Psoas muscle (tissue), 8 donors: Measurements from ENCODE around the gene MAST4. TPM values are rescaled to one million over a fixed set of nuclear protein-coding genes. Genes with fewer than 3 reads are reported as not detected.

Experiments
- ATAC-seq, 4 donors: fragments of 200-7000 bp; cut with Tn5 transposase; one replicate each; pipeline ENCODE4 v1.9.1; 2020; ENCODE audit warnings: moderate library complexity in 3 of 4, mild to moderate bottlenecking in 2 of 4
- DNase-seq, 2 donors: peaks; one replicate each; pipeline ENCODE4 v3.0.0-alpha.2; 2020
- H3K27ac ChIP-seq: fragments of 200-600 bp; one replicate; pipeline ENCODE4 v1.8.0; 2022
- H3K27me3 ChIP-seq, 3 donors: fragments of 200-600 bp in 1 of 3; one replicate each; pipeline versions ENCODE4 v1.6.1 to v1.8.0; 2013 to 2022; ENCODE audit warnings: low read length in 2 of 3, mild to moderate bottlenecking in 2 of 3, moderate library complexity in 1 of 3; ENCODE audit not compliant: insufficient read depth in 3 of 3
- H3K36me3 ChIP-seq, 2 donors: fragments of 200-600 bp in 1 of 2; one replicate each; pipeline versions ENCODE4 v1.6.1 to v1.8.0; 2013 to 2022; ENCODE audit warnings: low read depth in 1 of 2, mild to moderate bottlenecking in 1 of 2, moderate library complexity in 1 of 2; ENCODE audit not compliant: insufficient read depth in 1 of 2
- H3K4me1 ChIP-seq: fragments of 200-600 bp; one replicate; pipeline ENCODE4 v1.8.0; 2022
- H3K4me3 ChIP-seq: fragments of 200-600 bp; one replicate; pipeline ENCODE4 v1.8.0; 2022; ENCODE audit warnings: mild to moderate bottlenecking
- H3K9me3 ChIP-seq: fragments of 200-600 bp; one replicate; pipeline ENCODE4 v1.8.0; 2022
- WGBS, 3 donors: extraction: QIAGEN DNeasy Blood & Tissue Kit; methylation state at CpG; one replicate each; pipeline versions ENCODE4 v1.1.6 to v1.1.7; 2013; 5-methylcytosine and 5-hydroxymethylcytosine counted together
- intact Hi-C, 2 donors: fragments of 100-400 bp; cut with DNase I; formaldehyde crosslinking; loops; one replicate each; pipeline versions ENCODE4 v1.11.0 to v1.14.2; 2022
- polyA plus RNA-seq, 3 donors: library from polyadenylated mRNA; stranded (reverse); fragments of 200-250 nt; gene quantifications; one replicate each; pipeline ENCODE4 v1.2.3, GENCODE V29; 2013
- total RNA-seq, 4 donors: library from RNA; stranded (reverse); fragmentation: NEBNext Ultra II Directional in 2 of 4; extraction: Animal tissue kit (Norgen Biotek cat#: 25700) in 2 of 4; gene quantifications; one replicate each; pipeline versions ENCODE4 v1.2.1 to v1.2.4, GENCODE V29; 2021 to 2023
- TF ChIP-seq, protein P1 (sequence below): fragments of 200-600 bp; IDR thresholded peaks from one replicate; pipeline ENCODE4 v1.8.0; 2022; ENCODE audit warnings: antibody characterized with exemption
- donor health status: healthy with polysubstance abuse.
- donor health status: DM: no; HTN: no; CAD: no; lungs with moderate emphysema.
- donor health status: Bipolar disorder and iron deficiency.
- donor health status: healthy.
- donor health status: DM: yes; HTN: yes; CAD: no.
- donor health status: DM: no; HTN: no; CAD: no.
- donor health status: DM: no; HTN: no; CAD: no.
- donor health status: DM: yes; HTN: yes; CAD: no.

The MAST4 gene
- total and polyA plus RNA-seq, 7 donors, result 3.2 to 123 (median 12.1) TPM

DNA sequence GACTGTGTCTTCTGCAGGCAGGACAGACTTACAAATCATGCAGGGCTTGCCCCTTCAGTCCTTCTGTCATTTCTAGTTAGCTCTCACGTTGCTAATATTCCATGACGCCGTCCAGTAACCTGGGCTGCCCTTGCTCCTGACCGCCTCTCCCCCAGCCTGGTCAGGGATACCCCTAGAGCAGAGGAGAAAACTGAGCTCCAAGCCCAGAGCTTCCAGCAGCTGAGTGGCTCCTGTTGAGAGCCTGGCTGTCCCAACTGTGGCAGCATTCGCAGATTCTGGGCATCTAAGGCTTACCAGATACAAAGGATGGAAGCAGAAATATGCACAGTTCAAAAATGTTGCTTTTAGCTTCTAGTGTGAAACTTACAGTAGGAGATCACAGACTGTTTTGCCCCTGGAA is 415.2 kb downstream of the MAST4 start:
- no peaks in the 10 kb centered on the region for H3K27me3 ChIP-seq
- no peak for DNase-seq
- intact Hi-C loops, result no loop called here
- peaks cover 0 to 2% of the 10 kb centered on the region in 2 donors for H3K36me3 ChIP-seq
- 48 to 52% (median 50%) methylated on average over 5 of the region's 5 CpGs for WGBS, 3 donors
- peak in 2 of 4 donors; percentile 17 to 18 for ATAC-seq
- H3K27ac ChIP-seq, result peak overlapping the region; percentile 85
- peak overlapping the region; percentile 81 for H3K4me3 ChIP-seq
- no peaks in the 10 kb centered on the region for H3K9me3 ChIP-seq
- peaks cover 56% of the 10 kb centered on the region for H3K4me1 ChIP-seq
- TF ChIP-seq, protein P1, sequence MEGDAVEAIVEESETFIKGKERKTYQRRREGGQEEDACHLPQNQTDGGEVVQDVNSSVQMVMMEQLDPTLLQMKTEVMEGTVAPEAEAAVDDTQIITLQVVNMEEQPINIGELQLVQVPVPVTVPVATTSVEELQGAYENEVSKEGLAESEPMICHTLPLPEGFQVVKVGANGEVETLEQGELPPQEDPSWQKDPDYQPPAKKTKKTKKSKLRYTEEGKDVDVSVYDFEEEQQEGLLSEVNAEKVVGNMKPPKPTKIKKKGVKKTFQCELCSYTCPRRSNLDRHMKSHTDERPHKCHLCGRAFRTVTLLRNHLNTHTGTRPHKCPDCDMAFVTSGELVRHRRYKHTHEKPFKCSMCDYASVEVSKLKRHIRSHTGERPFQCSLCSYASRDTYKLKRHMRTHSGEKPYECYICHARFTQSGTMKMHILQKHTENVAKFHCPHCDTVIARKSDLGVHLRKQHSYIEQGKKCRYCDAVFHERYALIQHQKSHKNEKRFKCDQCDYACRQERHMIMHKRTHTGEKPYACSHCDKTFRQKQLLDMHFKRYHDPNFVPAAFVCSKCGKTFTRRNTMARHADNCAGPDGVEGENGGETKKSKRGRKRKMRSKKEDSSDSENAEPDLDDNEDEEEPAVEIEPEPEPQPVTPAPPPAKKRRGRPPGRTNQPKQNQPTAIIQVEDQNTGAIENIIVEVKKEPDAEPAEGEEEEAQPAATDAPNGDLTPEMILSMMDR, result no peak

DNA sequence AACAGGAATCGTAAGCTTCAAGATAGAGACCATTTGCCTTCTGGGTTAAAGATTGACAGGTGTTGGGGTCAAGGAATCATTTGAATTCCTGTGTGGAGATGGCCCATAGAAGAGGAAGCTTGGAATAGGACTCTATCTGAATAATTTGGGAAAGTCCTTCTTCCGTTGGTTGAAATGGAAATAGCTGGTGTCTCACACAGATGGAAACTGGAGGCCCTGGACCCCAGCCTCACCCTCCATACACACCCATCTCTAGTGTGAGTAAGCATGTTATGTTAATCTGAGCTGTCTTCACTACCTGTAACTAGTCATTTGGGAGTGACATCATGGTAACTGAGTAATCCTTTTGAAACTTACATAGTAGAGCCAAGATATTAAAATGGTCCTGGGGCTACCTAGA is 416.0 kb downstream of the MAST4 start:
- no peak for DNase-seq
- Histone ChIP-seq H3K36me3 (peaks cover 0 to 1% of the 10 kb centered on the region in 2 donors), H3K9me3 (no peaks in the 10 kb centered on the region), H3K4me3 (peak overlapping the region; percentile 81), H3K4me1 (peaks cover 57% of the 10 kb centered on the region), H3K27me3 (no peaks in the 10 kb centered on the region), H3K27ac (peak overlapping the region; percentile 85)
- 76 to 84% (median 80%) methylated on average over 2 of the region's 2 CpGs for WGBS, 3 donors
- intact Hi-C loops, result no loop called here
- TF ChIP-seq, protein P1, result no peak
- ATAC-seq, result peak in 3 of 4 donors; percentile 55 to 63 (median 63)

DNA sequence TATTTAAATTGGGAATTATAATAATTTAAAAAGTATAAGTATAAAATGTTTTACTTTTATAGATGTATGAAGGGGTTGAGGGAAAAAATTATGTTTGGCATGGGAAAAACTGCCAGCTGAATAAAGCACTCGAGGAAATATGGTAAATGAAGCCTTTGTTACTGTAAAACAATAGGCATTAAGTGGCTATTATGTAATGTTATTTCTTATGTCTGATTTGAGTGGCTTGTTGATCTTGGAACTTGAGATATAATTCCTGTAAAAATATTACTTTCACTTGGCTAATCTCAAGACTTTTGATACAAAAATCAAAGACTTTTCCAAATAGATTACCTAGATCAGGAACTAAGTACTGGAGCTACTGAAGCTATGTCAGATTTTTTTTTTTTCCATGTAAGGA is 417.5 kb downstream of the MAST4 start:
- Histone ChIP-seq H3K4me1 (peaks cover 46% of the 10 kb centered on the region), H3K9me3 (no peaks in the 10 kb centered on the region), H3K36me3 (no peaks in the 10 kb centered on the region), H3K4me3 (peak overlapping the region; percentile 81), H3K27ac (peak overlapping the region; percentile 85), H3K27me3 (no peaks in the 10 kb centered on the region)
- intact Hi-C loops, result no loop called here
- WGBS, 3 donors, result 29 to 55% (median 29%) methylated on average over 1 of the region's 1 CpG
- DNase-seq (no peak), ATAC-seq (no peak)
- TF ChIP-seq, protein P1, result no peak

DNA sequence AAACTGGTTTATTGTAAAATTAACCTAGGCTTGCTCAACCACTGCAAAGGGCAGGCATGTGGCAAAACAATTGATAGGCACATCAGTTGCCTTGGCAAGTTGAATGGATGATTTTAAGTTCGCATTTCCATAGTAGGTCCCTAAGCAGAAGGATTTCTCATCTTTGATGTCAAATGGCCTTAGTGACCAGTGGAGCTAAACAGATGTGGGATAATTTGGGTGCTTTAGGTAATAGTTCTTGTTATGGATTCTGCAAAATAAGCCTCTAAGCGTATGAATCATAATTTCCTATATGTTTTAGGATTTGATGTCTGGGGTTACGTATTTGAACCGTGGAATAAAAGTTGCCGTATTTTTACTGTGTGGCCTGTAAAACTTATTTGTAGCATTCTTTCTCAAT is 418.0 kb downstream of the MAST4 start:
- H3K4me1 ChIP-seq, result peaks cover 45% of the 10 kb centered on the region
- intact Hi-C loops, result no loop called here

More for the DNA sequence above, 418.0 kb downstream of the MAST4 start:
- H3K27me3 ChIP-seq, result no peaks in the 10 kb centered on the region
- no peaks in the 10 kb centered on the region for H3K36me3 ChIP-seq
- 93 to 94% (median 94%) methylated on average over 5 of the region's 5 CpGs for WGBS, 3 donors
- DNase-seq, result no peak
- TF ChIP-seq, protein P1, result no peak
- no peak for ATAC-seq
- no peaks in the 10 kb centered on the region for H3K9me3 ChIP-seq
- H3K27ac ChIP-seq, result peak overlapping the region; percentile 85
- H3K4me3 ChIP-seq, result peak overlapping the region; percentile 81
